Vagina (tissue), 2 donors: Measurements from ENCODE around the gene CTBP1. TPM values are rescaled to one million over a fixed set of nuclear protein-coding genes. Genes with fewer than 3 reads are reported as not detected.

Experiments used
- DNase-seq, 2 donors: peaks; one replicate each; pipeline ENCODE4 v3.0.0-alpha.2; 2017; ENCODE audit errors: extremely low spot score in 2 of 2
- H3K27ac ChIP-seq: fragments of 200-600 bp; sonication (generic); one replicate; pipeline ENCODE4 v1.5.1; 2019
- H3K27me3 ChIP-seq: fragments of 200-600 bp; sonication (generic); one replicate; pipeline ENCODE4 v1.5.1; 2019
- H3K36me3 ChIP-seq, 2 donors: fragments of 200-600 bp; sonication (generic); one replicate each; pipeline ENCODE4 v1.5.1; 2017 to 2019
- H3K4me1 ChIP-seq: fragments of 200-600 bp; sonication (generic); one replicate; pipeline ENCODE4 v1.5.1; 2019
- H3K4me3 ChIP-seq, 2 donors: fragments of 200-600 bp; sonication (generic); 1 replicate in 1 of 2; 2 replicates in 1 of 2; pipeline ENCODE4 v1.5.1; 2016 to 2019
- H3K9me3 ChIP-seq: fragments of 200-600 bp; sonication (generic); one replicate; pipeline ENCODE4 v1.5.1; 2019
- CTCF ChIP-seq, 3 experiments: fragments of 450-650 bp in 2 of 3; fragments of 200-600 bp in 1 of 3; sonication (generic) in 1 of 3; IDR thresholded peaks; one replicate each; pipeline ENCODE4 v1.5.1; 2017 to 2019; ENCODE audit warnings: antibody characterized with exemption in 3 of 3, mild to moderate bottlenecking in 2 of 3, moderate library complexity in 2 of 3
- POLR2A ChIP-seq, 2 donors: fragments of 450-650 bp; IDR thresholded peaks; one replicate each; pipeline ENCODE4 v1.6.1; 2017; ENCODE audit warnings: antibody characterized with exemption in 2 of 2, mild to moderate bottlenecking in 2 of 2, moderate library complexity in 2 of 2
- POLR2AphosphoS5 ChIP-seq, 2 donors: sonication (generic); formaldehyde crosslinking; IDR thresholded peaks; one replicate each; pipeline ENCODE4 v1.9.0; 2017; ENCODE audit warnings: antibody characterized with exemption in 2 of 2, mild to moderate bottlenecking in 2 of 2, low read depth in 1 of 2; ENCODE audit not compliant: insufficient read depth in 1 of 2
- intact Hi-C: fragments of 100-400 bp; cut with DNase I; formaldehyde crosslinking; loops from one replicate; pipeline ENCODE4 v1.15.1; 2023
- total RNA-seq: library from RNA; depleted of rRNA; stranded (reverse); fragments of >200 nt; gene quantifications from one replicate; pipeline ENCODE4 v1.2.3, GENCODE V29; 2016

The CTBP1 gene
- total RNA-seq, 1 donor from 2014 or later, result 93.1 TPM

GRCh38 chr4:1196421-1197183 lies 52.3 kb downstream of the CTBP1 start:
- H3K9me3 ChIP-seq, result no peaks in the 10 kb centered on the region
- no peak for TF ChIP-seq CTCF (IDR thresholded peaks at IDR 0.05)
- TF ChIP-seq POLR2A (IDR thresholded peaks at IDR 0.05), result no peak
- TF ChIP-seq POLR2AphosphoS5 (IDR thresholded peaks at IDR 0.05; ENCODE audit: insufficient read depth in 1 of 2, low read depth in 1 of 2), result no peak
- H3K4me3 ChIP-seq, result no peak overlapping the region
- no peaks in the 10 kb centered on the region for H3K27me3 ChIP-seq
- no peaks in the 10 kb centered on the region for H3K36me3 ChIP-seq
- H3K4me1 ChIP-seq, result peaks cover 59% of the 10 kb centered on the region
- intact Hi-C loops, result no loop called here
- H3K27ac ChIP-seq, result peak overlapping the region; percentile 98
- DNase-seq, result peak; percentile 85 to 94

DNA sequence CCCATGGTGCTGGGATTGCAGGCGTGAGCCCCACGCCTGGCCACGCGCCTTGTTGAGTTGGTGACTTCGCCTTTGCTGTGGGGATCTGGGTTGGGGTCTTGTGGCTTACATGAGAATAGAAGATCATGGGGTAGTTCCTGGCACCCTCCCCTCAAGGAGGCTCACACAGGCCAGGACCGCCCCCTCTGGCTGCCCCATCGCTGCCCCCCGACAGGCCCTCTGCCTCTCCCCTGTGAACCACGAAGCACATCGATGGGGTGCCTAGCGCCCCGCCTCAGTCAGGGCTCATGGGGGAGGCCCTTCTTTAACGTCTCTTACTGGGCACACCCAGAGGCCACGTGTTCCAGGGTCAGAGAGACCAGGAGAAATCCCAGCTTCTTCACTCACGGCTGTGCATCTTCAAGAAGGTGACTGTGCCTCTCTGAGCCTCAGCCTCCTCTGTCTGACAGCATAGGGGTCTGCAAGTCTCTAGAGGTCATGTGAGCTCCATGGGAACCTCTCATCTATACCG lies 53.0 kb downstream of the CTBP1 start:
- Histone ChIP-seq H3K27ac (peak overlapping the region; percentile 98), H3K9me3 (no peaks in the 10 kb centered on the region), H3K36me3 (no peaks in the 10 kb centered on the region), H3K27me3 (no peaks in the 10 kb centered on the region), H3K4me1 (peaks cover 59% of the 10 kb centered on the region), H3K4me3 (no peak overlapping the region)
- intact Hi-C loops, result no loop called here
- TF ChIP-seq POLR2A (IDR thresholded peaks at IDR 0.05) (no peak), POLR2AphosphoS5 (IDR thresholded peaks at IDR 0.05; ENCODE audit: insufficient read depth in 1 of 2, low read depth in 1 of 2) (no peak), CTCF (IDR thresholded peaks at IDR 0.05) (no peak)
- peak in 1 of 2 donors; percentile 85 for DNase-seq

DNA sequence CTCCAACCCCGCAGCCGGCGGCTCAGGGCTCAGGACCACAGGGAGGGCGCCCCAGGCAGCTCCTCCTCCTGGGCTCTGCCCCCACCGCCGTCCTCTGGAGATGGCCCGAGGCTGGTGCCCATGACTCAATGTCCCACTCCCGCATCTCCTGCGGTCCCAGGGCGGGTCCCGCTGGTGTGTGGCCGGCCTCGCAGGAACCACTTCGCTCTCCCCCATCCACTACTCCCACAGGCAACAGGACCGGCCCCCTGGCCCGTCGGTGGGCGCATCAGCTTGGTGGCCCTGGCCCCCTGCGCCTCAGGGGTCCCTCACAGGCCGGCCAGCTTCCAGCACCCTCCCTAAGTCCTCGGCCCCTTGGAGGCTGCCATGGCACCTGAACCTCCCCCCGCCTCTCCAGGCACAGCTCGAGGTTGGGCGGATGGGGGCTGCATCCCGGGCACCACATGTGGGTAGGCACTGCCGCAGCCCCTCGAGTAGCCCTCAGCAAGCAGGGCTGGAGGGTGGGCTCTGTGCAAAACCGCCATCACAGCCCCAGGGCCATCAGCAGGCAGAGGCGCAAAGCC lies 53.7 kb downstream of the CTBP1 start:
- Histone ChIP-seq H3K27ac (peak overlapping the region; percentile 98), H3K4me1 (peaks cover 51% of the 10 kb centered on the region), H3K36me3 (no peaks in the 10 kb centered on the region), H3K27me3 (no peaks in the 10 kb centered on the region), H3K9me3 (no peaks in the 10 kb centered on the region), H3K4me3 (peak overlapping the region in 1 of 2 donors; percentile 35)
- intact Hi-C loops, result no loop called here
- peak in 1 of 2 donors; percentile 85 for DNase-seq
- TF ChIP-seq CTCF (IDR thresholded peaks at IDR 0.05), result no peak
- no peak for TF ChIP-seq POLR2AphosphoS5 (IDR thresholded peaks at IDR 0.05; ENCODE audit: insufficient read depth in 1 of 2, low read depth in 1 of 2)
- TF ChIP-seq POLR2A (IDR thresholded peaks at IDR 0.05), result no peak

DNA sequence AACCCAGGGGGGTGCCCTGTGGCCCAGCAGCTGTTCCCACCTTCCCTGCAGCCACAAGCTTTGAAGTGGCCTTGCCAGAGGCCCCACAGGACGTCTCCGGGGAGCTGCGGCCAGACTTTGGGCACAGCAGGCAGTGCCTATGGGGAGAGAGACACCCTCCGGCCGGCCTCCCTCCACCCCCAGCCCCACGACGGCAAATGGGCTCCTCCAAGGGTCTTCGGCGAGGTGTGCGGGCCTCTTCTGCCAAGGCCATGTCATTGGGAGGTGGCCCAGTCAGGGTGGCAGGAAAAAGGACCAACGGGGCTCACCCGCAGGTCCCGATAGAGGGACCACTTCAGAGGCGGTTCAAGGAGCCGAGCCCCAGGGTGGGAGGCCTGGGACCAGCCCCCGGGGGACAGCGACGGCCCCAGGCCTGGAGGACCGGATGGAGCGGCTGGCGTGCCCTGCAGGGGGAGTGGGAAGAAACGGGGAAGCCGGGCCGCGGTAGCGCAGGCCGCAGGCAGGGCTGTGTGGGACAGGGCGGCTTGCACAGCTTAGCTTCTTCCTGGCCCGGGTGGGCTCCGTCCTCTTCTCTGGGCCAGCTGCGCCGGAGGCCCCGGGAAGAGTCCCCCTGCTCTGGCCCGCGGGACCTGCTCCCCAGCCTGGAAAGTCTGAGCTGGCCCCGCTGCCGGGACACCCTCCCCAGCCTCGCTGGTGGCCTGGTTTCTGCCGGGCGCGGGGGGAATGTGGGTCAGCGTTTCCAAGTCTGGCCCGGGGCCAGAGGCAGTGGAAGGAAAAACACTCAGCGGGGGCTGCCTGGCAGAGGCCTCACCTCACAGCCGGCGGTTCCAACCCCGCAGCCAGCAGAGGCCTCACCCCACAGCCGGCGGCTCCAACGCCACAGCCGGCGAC lies 54.7 kb downstream of the CTBP1 start:
- intact Hi-C loops, result no loop called here
- Histone ChIP-seq H3K27me3 (no peaks in the 10 kb centered on the region), H3K27ac (peak overlapping the region; percentile 98), H3K4me1 (peaks cover 46% of the 10 kb centered on the region), H3K4me3 (peak overlapping the region; percentile 4 to 35), H3K9me3 (no peaks in the 10 kb centered on the region), H3K36me3 (no peaks in the 10 kb centered on the region)
- peak; percentile 72 to 85 for DNase-seq
- TF ChIP-seq POLR2A (IDR thresholded peaks at IDR 0.05), result no peak
- TF ChIP-seq POLR2AphosphoS5 (IDR thresholded peaks at IDR 0.05; ENCODE audit: insufficient read depth in 1 of 2, low read depth in 1 of 2), result peak in 1 of 2 donors; percentile 71
- TF ChIP-seq CTCF (IDR thresholded peaks at IDR 0.05), result no peak
